ENCODE measurements around the gene CDC42BPB.

DNA sequence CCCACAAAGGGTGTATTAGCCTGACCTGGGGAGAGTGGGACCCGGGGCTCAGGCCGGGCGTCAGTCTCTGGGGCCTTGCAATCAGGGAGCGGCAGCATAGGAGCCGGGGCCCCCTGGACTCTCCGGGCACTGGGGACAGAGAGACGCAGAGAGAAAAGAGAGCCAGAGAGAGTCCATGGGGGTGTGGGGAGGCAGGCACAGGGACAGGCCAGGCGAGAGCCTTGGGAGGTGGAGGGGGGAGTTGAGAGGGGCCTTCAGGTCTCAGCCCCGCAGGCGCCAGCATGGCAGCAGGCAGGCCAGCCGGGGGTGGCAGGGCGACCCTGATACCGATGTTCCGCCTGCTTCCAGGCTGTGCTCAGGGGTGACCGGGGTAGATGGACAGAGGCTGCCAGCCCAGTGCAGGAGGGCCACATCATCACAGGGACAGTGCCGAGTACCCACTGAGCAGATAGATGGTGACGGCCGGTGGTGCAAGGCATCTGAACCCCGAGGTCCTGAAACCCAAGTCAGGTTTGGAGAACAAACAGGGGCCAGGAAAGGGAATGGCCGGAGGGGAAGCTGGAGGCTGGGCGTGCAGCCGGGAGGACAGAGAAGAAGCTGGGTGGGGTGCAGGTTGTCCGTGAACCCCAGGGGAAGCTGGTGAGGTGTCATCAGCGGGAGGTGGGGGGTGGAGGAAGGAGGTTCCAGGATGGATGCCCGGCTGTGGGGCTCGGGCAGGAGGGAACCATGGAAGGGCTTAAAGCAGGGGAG is 40.1 kb upstream of the CDC42BPB start:
- TF ChIP-seq EZH2 (IDR thresholded peaks at IDR 0.05; ENCODE audit: insufficient read depth, poor library complexity, severe bottlenecking) = no peak
- TF ChIP-seq EZH2phosphoT487 (IDR thresholded peaks at IDR 0.05; ENCODE audit: insufficient read depth, low read depth) = no peak

Measured in GM23248 (cell line).